Vagina (tissue), 2 donors: ENCODE data around the gene ANKFN1.

ENCODE experiments used
- POLR2A ChIP-seq, 2 donors: fragments of 450-650 bp; IDR thresholded peaks; one replicate each; pipeline ENCODE4 v1.6.1; 2017; ENCODE audit warnings: antibody characterized with exemption in 2 of 2, mild to moderate bottlenecking in 2 of 2, moderate library complexity in 2 of 2
- TF ChIP-seq, protein P1 (sequence below), 3 experiments: fragments of 450-650 bp in 2 of 3; fragments of 200-600 bp in 1 of 3; sonication (generic) in 1 of 3; IDR thresholded peaks; one replicate each; pipeline ENCODE4 v1.5.1; 2017 to 2019; ENCODE audit warnings: antibody characterized with exemption in 3 of 3, mild to moderate bottlenecking in 2 of 3, moderate library complexity in 2 of 3

DNA sequence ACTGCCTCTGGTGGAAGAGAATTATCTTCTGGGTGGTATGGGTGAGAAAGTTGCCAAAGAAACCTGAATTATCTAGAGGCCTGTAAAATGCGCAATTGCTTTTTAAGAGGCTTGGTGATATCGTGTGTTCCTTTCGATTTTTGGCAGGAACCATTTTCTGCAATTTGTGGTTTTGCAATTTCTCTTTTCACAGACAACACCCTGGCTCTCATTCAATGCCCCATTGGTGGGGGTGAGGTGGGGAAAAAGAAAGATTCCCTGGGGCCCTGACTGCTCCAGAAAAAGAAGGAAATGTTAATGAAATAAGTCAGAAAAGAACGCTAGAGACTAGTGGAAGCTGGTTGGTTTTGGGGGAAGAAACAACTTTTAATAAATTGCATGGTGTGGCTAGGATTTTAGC, 77.4 kb downstream of the ANKFN1 start:
- TF ChIP-seq, protein P1, sequence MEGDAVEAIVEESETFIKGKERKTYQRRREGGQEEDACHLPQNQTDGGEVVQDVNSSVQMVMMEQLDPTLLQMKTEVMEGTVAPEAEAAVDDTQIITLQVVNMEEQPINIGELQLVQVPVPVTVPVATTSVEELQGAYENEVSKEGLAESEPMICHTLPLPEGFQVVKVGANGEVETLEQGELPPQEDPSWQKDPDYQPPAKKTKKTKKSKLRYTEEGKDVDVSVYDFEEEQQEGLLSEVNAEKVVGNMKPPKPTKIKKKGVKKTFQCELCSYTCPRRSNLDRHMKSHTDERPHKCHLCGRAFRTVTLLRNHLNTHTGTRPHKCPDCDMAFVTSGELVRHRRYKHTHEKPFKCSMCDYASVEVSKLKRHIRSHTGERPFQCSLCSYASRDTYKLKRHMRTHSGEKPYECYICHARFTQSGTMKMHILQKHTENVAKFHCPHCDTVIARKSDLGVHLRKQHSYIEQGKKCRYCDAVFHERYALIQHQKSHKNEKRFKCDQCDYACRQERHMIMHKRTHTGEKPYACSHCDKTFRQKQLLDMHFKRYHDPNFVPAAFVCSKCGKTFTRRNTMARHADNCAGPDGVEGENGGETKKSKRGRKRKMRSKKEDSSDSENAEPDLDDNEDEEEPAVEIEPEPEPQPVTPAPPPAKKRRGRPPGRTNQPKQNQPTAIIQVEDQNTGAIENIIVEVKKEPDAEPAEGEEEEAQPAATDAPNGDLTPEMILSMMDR (IDR thresholded peaks at IDR 0.05) = no peak
- TF ChIP-seq POLR2A (IDR thresholded peaks at IDR 0.05) = no peak
